OCI-LY1 (cell line): ENCODE measurements around the gene IGF2BP2.

ENCODE experiments used
- CTCF ChIP-seq: fragments of 200-600 bp; sonication (generic), shearing (Covaris generic); IDR thresholded peaks from 2 replicates; pipeline ENCODE4 v1.5.1; 2017; ENCODE audit warnings: mild to moderate bottlenecking, antibody characterized with exemption, low read length, moderate library complexity, mixed read lengths
- EZH2 ChIP-seq: fragments of 200-600 bp; sonication (generic), shearing (Covaris generic); IDR thresholded peaks from 2 replicates; pipeline ENCODE4 v1.8.0; 2017; ENCODE audit warnings: borderline replicate concordance, mixed run types, mild to moderate bottlenecking, antibody characterized with exemption, low read length, moderate library complexity, mixed read lengths

- TF ChIP-seq CTCF (no peak), EZH2 (no peak)
Measured at GRCh38 chr3:185693985-185694653, 130.7 kb downstream of the IGF2BP2 start.
